ENCODE results near the gene PNPLA5.
A peak's percentile ranks its signal among the peaks of the same experiment; 100 is the strongest.

Gene PNPLA5

DNA sequence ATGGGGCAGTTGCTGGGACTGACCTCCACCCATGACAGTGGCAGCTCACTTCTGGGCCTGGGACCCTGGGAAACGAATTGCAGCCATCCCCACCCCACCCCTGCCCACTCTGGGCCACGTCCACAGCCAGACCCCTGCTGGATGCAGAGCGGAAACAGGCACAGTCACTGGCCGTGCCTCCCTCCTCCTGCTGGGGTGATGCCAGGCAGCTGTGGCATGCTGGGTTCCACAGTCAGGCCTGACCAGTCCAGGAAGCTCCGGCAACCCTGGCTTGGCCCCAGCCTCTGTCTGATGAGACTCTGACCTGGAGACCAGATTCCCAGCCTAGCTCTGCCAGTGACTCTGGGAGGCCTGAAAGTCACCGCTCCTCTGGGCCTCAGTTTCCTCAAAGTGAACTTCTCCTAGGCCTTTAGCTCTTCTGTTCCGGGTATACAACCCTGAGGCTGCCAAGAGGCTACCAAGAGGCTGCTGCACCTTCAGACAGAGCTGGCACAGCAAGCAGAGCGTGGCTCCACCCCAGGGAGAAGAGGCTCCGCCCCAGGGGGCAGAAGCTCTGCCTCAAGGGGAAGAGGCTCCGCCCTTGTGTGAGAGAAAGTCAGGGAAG, 38.4 kb downstream of the PNPLA5 start:
- Mint-ChIP-seq H3K27ac (no peak overlapping the region), H3K9me3 (peaks cover 16% of the 10 kb centered on the region), H3K36me3 (ENCODE audit: low read depth) (peaks cover 15% of the 10 kb centered on the region), H3K4me1 (peaks cover 19% of the 10 kb centered on the region), H3K4me3 (no peak overlapping the region), H3K27me3 (ENCODE audit: low read depth, poor library complexity) (peaks cover 15% of the 10 kb centered on the region)
- TF ChIP-seq, protein P1, sequence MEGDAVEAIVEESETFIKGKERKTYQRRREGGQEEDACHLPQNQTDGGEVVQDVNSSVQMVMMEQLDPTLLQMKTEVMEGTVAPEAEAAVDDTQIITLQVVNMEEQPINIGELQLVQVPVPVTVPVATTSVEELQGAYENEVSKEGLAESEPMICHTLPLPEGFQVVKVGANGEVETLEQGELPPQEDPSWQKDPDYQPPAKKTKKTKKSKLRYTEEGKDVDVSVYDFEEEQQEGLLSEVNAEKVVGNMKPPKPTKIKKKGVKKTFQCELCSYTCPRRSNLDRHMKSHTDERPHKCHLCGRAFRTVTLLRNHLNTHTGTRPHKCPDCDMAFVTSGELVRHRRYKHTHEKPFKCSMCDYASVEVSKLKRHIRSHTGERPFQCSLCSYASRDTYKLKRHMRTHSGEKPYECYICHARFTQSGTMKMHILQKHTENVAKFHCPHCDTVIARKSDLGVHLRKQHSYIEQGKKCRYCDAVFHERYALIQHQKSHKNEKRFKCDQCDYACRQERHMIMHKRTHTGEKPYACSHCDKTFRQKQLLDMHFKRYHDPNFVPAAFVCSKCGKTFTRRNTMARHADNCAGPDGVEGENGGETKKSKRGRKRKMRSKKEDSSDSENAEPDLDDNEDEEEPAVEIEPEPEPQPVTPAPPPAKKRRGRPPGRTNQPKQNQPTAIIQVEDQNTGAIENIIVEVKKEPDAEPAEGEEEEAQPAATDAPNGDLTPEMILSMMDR (IDR thresholded peaks at IDR 0.05) = no peak
- no peak for DNase-seq

- TF ChIP-seq, protein P1 (IDR thresholded peaks at IDR 0.05) = no peak
- Mint-ChIP-seq H3K4me1 (peaks cover 25% of the 10 kb centered on the region), H3K9me3 (peaks cover 16% of the 10 kb centered on the region), H3K36me3 (ENCODE audit: low read depth) (peaks cover 15% of the 10 kb centered on the region), H3K4me3 (no peak overlapping the region), H3K27ac (peak overlapping the region; percentile 10), H3K27me3 (ENCODE audit: low read depth, poor library complexity) (peaks cover 14% of the 10 kb centered on the region)
- DNase-seq = no peak
These were observed 39.1 kb downstream of the PNPLA5 start for GRCh38 chr22:43852573-43853327.

DNA sequence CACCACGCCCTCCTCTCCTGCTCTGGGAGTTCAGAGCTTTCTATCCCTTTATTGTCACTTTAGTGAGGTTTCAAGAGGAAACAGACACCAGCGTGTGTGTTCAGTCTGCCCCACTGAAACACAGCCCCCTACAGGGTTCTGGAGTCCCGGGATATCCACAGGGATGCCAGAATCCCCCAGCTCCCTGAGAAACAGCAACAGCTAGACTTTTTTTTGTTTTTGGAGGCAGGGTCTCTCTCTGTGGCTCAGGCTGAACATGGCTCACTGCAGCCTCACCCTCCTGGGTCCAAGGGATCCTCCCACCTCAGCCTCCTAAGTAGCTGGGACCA, 39.9 kb downstream of the PNPLA5 start:
- TF ChIP-seq, protein P1 (IDR thresholded peaks at IDR 0.05) = no peak
- Mint-ChIP-seq H3K27me3 (ENCODE audit: low read depth, poor library complexity) (peaks cover 7% of the 10 kb centered on the region), H3K36me3 (ENCODE audit: low read depth) (peaks cover 9% of the 10 kb centered on the region), H3K4me3 (no peak overlapping the region), H3K27ac (peak overlapping the region; percentile 90), H3K4me1 (peaks cover 27% of the 10 kb centered on the region), H3K9me3 (peaks cover 9% of the 10 kb centered on the region)
- DNase-seq = no peak

- Mint-ChIP-seq H3K27me3 (ENCODE audit: low read depth, poor library complexity) (peaks cover 7% of the 10 kb centered on the region), H3K4me3 (no peak overlapping the region), H3K4me1 (peaks cover 32% of the 10 kb centered on the region), H3K27ac (peak overlapping the region; percentile 90), H3K9me3 (peaks cover 2% of the 10 kb centered on the region), H3K36me3 (ENCODE audit: low read depth) (peaks cover 2% of the 10 kb centered on the region)
- DNase-seq = no peak
- TF ChIP-seq, protein P1 (IDR thresholded peaks at IDR 0.05) = no peak
These were observed 40.5 kb downstream of the PNPLA5 start for GRCh38 chr22:43851058-43851978.

GRCh38 chr22:43850529-43850928, 41.3 kb downstream of the PNPLA5 start:
- no peak overlapping the region for H3K4me3 Mint-ChIP-seq

More at GRCh38 chr22:43850529-43850928, 41.3 kb downstream of the PNPLA5 start:
- H3K4me1 Mint-ChIP-seq = peaks cover 37% of the 10 kb centered on the region
- DNase-seq = no peak
- H3K9me3 Mint-ChIP-seq = no peaks in the 10 kb centered on the region
- TF ChIP-seq, protein P1 (IDR thresholded peaks at IDR 0.05) = no peak
- H3K27ac Mint-ChIP-seq = no peak overlapping the region
- H3K36me3 Mint-ChIP-seq (ENCODE audit: low read depth) = no peaks in the 10 kb centered on the region
- H3K27me3 Mint-ChIP-seq (ENCODE audit: low read depth, poor library complexity) = peaks cover 5% of the 10 kb centered on the region

All from nephron progenitor cell (in vitro differentiated cells).